B cell (primary cell): Measurements from ENCODE around the gene IFI30.

Experiments used
- CTCF ChIP-seq: fragments of 200-600 bp; IDR thresholded peaks from one replicate; pipeline ENCODE4 v1.8.0; 2022; ENCODE audit warnings: antibody characterized with exemption, mild to moderate bottlenecking
- EZH2 ChIP-seq: IDR thresholded peaks from 2 replicates; pipeline ENCODE4 v1.6.1; 2012; ENCODE audit warnings: borderline replicate concordance, low read depth, mild to moderate bottlenecking, moderate library complexity, low read length; ENCODE audit not compliant: insufficient read depth, poor library complexity, severe bottlenecking

DNA sequence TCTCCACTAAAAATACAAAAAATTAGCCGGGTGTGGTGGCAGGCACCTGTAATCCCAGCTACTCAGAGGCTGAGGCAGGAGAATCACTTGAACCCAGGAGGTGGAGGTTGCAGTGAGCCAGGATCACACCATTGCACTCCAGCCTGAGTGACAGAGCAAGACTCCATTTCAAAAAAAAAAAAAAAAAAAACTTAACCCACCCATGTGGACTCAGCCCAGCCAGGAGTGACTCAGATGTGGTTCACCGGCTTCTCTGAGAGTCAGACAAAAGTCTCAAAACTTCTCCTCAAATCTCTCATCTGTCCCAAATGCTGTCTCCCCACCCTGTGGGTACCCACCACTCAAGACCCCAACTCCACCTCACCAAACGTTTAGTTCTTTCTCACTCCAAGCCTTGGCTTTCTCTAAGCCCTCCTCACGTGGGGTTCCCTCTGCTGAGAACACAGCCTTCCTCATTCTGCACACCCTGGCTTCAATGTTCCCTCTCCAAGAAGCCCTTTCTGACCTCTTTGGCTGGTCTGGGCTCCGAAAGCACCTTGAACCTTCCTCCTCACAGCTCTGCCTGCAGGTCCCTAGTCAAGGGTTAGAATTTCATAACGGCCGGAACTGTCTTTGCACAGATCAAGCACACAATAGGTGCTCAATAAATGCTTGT lies 41.3 kb downstream of the IFI30 start:
- TF ChIP-seq CTCF (no peak), EZH2 (no peak)
